ENCODE data around the gene ELOVL3.

Gene ELOVL3

GRCh38 chr10:102264371-102264770 is 38.3 kb downstream of the ELOVL3 start:
- TF ChIP-seq CTCF (IDR thresholded peaks at IDR 0.05; ENCODE audit: borderline replicate concordance, control extremely low read depth, extremely low read depth, insufficient read depth, missing control alignments): no peak
- no peak for DNase-seq (ENCODE audit: low spot score)
- in situ Hi-C loops (cut with MboI; ENCODE audit: low sequenced_read_pairs, unreplicated experiment): no loop called here

DNA sequence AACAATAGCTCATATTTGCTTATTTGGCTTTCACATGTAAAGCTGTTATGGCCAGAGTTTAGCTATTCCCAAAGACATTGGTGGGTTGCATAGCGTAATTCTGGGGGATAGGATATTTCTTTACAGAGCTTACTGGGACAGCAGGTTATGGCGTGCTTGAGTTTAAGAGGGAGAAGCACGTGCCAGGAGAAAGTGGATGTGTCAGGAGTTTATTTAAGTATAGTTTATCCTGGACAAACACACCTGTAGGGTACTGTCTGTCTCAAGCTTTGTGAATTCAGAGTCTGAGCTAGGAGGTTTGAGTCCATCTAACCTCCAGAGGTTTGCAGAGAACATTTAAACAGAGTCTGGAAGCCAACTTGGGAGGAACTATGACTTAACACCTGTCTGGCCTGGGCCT is 40.6 kb downstream of the ELOVL3 start:
- in situ Hi-C loops (cut with MboI; ENCODE audit: low sequenced_read_pairs, unreplicated experiment): no loop called here
- DNase-seq (ENCODE audit: low spot score): no peak
- no peak for TF ChIP-seq CTCF (IDR thresholded peaks at IDR 0.05; ENCODE audit: borderline replicate concordance, control extremely low read depth, extremely low read depth, insufficient read depth, missing control alignments)

- in situ Hi-C loops (cut with MboI; ENCODE audit: low sequenced_read_pairs, unreplicated experiment): no loop called here
- DNase-seq (ENCODE audit: low spot score): no peak
- no peak for TF ChIP-seq CTCF (IDR thresholded peaks at IDR 0.05; ENCODE audit: borderline replicate concordance, control extremely low read depth, extremely low read depth, insufficient read depth, missing control alignments)
Observed at GRCh38 chr10:102267748-102268147, 41.6 kb downstream of the ELOVL3 start.

GRCh38 chr10:102268375-102268888 is 42.3 kb downstream of the ELOVL3 start:
- no peak for TF ChIP-seq CTCF (IDR thresholded peaks at IDR 0.05; ENCODE audit: borderline replicate concordance, control extremely low read depth, extremely low read depth, insufficient read depth, missing control alignments)
- no peak for DNase-seq (ENCODE audit: low spot score)
- in situ Hi-C loops (cut with MboI; ENCODE audit: low sequenced_read_pairs, unreplicated experiment): no loop called here

- in situ Hi-C loops (cut with MboI; ENCODE audit: low sequenced_read_pairs, unreplicated experiment): no loop called here
- DNase-seq (ENCODE audit: low spot score): no peak
- no peak for TF ChIP-seq CTCF (IDR thresholded peaks at IDR 0.05; ENCODE audit: borderline replicate concordance, control extremely low read depth, extremely low read depth, insufficient read depth, missing control alignments)
Observed at GRCh38 chr10:102269017-102269416, 42.9 kb downstream of the ELOVL3 start.

GRCh38 chr10:102274062-102274461 is 48.0 kb downstream of the ELOVL3 start:
- no peak for TF ChIP-seq CTCF (IDR thresholded peaks at IDR 0.05; ENCODE audit: borderline replicate concordance, control extremely low read depth, extremely low read depth, insufficient read depth, missing control alignments)
- in situ Hi-C loops (cut with MboI; ENCODE audit: low sequenced_read_pairs, unreplicated experiment): no loop called here
- no peak for DNase-seq (ENCODE audit: low spot score)

GRCh38 chr10:102275343-102275742 is 49.2 kb downstream of the ELOVL3 start:
- DNase-seq (ENCODE audit: low spot score): no peak
- no peak for TF ChIP-seq CTCF (IDR thresholded peaks at IDR 0.05; ENCODE audit: borderline replicate concordance, control extremely low read depth, extremely low read depth, insufficient read depth, missing control alignments)
- in situ Hi-C loops (cut with MboI; ENCODE audit: low sequenced_read_pairs, unreplicated experiment): no loop called here

All from GM13976 (cell line).